Measurements from ENCODE around the gene ATP1A1.

The ATP1A1 gene

DNA sequence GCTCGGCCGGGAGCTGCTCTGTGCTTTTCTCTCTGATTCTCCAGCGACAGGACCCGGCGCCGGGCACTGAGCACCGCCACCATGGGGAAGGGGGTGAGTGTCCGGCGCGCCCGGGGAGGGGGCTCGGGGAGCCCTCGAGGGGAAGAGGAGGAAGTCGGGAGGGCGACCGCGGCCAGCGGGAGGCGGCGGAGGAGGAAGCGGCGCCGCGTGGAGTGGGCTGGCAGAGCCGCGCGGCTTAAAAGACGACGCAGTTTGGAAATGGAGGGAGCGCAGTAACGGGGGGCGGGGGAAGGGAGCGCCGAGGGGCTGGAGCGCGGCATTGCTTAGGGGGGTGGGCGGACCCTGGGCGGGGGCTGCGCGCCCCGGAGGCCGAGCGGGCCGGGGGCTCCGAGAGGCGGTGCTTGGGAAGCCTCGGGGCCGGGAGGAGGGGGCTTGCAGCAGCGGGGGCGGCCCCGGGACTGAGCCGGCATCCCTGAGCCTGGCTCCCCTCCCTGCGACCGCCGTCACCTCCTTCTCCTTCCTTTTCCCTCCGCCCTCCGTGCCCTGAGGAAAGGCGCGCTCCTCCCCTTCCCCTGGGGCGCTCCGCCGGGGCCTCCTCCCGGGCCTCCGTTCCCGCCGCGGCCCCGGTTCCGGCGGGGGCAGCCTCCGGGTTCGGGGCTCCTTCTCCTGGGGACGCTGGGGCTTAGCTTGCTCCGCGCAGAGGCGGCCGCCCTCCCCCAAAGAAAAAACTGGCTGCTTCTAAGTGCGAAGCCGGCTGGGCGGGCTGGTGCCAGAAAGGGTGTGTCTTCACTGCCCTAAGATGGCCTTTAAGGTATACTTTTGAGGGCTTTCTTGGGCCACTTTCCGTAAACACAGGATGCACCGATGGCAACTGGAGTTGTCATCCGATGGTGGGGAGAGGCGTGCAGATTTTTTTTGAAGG is 648 bp downstream of the ATP1A1 start:
- DNase-seq = peak in 1 of 2 experiments; percentile 7

DNA sequence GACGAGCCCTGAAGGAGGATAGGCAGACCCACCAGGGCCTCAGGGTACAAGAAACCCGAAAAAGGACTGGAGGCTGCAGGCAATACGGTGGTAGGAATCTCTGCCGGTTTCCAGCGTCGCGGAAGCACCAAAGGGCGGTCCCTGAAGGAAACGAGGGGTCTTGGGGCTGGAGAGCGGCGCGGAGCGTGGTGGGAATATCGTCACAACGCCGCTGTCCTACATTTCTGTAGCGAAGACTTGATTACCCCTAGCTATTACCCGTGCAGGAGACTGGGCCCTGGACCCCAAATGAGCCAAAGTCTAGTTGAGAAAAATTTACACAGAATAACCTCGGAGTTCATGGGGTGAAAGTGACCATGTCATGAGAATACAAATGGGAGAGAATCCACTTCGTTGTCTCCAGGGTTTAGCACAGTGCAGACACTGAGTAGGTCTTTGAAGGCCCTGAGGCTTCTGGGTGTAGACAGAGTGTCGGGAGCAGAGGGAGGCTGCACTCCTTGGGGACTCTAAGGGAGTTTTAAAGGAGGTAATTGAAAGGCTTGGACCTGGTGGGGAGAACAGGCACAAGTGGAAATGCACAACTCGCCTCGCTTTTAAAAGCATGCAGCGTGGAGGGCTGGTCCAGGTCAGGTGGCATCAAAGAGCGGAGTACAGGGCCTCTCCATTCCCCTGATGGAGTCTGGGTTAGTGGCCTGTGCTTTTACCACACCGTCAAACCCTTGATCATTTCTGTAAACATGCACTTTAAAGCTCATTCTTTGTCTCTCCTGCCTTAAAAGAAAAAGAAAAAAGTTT is 1.5 kb downstream of the ATP1A1 start:
- peak in 1 of 2 experiments; percentile 7 for DNase-seq

DNA sequence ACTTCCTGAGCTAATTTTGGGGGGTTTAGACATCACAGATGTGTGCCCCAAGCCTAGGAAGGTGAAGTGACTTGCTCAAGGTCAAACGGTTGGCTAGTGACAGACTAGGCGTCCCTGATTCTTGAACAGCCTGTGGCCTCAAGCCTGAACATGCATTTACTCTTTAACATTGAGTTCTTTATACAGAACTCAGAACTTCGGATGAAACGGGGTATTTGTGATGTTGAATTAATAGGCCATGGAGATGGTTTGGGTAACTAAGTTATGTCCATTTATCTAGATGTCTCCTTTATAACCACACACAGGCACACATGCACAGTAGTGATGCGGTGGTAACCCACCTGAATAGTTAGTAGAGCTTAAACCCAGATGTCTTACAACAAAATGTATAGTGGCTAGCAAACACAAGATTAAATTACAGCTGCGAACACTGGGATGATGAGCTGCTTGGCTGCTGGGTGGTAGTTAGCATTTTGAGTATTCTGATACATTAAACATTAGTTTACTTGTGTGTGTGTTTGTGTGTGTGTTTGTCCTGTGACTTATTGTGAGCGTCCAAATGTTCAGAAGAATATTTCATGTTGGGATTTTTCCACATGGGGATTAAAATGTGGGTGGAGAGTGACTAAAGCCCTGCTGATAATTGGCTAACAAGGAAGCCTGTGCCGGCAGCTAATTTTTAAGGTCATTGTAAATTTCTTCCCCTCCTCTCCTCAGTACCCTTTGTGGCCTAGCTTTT is 2.3 kb downstream of the ATP1A1 start:
- no peak for DNase-seq

DNA sequence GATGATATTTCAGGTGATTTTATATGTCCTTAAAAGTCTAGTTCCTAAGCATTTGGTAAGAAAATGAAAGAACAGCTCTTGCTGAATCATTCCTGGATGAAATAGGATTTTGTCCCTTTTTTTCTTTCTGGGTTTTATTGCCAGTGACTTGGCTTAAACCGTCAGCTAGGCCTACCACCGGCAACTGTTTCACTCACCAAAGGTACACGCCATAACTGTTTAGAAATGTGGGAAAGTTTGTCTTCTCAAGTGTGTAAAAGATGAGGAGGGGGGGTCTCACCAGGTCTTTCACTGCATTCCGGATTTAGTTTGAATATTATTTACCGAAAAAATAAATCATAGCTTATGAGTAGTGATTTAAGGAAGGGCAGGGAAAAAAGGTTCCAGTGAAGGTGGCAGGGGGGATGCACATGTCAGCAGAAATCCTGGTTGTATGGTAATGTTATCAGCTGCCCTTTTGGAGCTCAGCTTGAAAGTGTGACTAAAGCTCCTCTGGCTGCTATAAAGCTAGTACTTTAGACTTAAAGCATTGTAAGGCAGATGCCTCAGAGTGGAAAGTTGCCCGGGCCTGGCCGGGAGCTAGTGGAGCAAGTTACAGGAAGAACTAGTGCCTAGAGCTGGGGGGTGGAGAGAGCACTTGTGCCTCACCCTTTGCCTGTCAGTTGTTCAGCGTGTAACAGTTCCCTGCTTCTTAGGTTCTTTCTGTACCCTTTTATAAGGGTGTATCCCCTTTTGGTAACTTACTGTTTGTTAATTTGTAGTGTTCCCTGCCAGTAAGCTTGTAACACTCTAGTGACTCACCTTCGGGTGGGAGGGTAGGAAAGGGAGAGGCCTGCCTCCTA is 3.1 kb downstream of the ATP1A1 start:
- DNase-seq = peak in 1 of 2 experiments; percentile 21

DNA sequence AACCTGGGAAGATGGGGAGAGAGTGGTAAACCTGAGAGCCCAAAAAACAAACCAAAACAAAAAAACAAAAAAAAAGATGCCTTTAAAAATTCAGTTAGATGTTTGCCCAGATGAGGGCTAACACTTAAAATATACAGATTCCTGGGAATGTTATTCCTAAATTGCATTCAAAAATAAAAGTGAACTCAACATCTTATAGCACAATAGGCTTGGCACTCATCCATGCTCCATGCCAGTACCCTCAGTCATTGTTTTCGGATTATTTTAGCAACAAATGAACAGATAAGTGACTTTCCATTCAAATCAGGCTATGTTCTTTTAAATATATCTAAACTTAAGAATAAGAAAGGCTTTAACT is 3.7 kb downstream of the ATP1A1 start:
- DNase-seq = no peak

DNA sequence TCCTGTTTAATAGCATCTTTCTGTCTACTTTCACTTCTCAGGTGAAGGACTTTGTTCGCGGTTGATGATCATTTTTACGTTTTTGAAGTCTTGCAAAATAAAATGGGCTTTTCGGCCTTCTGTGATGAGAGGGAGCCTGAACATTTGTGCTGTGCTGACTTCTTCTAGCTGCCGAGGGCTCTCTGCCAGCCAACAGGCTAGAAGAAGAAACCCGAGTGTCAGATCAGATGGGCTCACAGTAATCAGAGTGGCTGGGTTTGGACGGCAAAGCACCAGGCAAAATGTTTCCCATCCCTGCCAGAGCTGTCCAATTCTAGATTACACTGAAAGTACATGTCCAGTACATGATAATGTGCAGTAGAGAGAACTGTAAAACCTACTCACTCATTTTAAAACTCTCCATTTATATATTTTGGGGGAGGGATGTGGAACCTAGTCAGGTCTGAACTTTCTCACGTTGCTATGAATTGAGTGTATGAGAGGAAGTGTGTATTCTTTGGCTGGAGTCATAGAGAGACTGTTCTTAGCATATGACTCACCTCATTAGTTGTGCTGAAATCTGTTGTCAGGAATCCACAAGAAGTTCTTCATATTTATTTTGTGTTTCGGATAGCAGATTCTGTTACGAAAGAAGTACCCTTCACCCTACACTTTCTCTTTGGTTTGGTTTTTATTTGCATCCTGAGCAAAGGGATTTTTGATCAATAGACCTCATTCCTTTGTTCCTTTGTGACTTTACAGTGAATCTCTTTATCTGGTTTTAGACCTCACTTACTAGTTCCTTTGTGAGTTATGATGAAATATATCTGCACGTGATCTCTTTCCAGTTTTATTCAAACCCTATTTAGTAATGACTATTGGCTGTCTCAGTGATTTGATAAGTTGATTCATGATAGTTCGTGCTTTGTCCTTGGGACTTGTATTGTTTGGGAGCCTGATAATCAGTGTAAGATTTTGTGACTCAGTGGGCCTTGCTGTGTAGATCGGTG is 4.8 kb downstream of the ATP1A1 start:
- DNase-seq = peak in 1 of 2 experiments; percentile 4

DNA sequence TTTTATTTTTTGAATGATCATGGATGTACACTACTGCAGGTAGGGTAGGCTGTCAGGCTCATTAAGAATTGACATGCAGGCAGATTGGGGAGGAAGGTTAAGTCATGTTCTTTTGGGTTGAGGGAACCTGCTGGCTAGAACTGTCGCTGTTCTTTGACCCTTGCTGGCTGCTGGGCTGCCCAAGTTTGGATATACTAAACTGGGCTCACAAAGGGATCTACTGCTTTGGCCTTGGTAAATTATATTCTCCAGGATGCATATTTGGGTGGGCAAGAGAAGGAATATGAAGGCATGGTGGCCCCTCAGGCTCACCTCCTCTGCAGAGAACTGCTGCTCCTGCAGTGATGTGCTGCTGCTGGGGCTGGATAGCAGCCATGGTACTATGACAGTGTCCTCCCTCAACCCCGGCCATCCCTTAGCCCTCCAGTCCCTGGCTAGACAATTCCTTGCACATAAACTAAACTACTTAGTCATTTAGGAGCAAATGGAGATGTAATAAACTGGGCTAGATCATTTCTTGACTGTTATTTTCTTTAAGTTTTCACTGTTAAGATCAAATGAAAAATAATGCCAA is 6.1 kb downstream of the ATP1A1 start:
- no peak for DNase-seq

DNA sequence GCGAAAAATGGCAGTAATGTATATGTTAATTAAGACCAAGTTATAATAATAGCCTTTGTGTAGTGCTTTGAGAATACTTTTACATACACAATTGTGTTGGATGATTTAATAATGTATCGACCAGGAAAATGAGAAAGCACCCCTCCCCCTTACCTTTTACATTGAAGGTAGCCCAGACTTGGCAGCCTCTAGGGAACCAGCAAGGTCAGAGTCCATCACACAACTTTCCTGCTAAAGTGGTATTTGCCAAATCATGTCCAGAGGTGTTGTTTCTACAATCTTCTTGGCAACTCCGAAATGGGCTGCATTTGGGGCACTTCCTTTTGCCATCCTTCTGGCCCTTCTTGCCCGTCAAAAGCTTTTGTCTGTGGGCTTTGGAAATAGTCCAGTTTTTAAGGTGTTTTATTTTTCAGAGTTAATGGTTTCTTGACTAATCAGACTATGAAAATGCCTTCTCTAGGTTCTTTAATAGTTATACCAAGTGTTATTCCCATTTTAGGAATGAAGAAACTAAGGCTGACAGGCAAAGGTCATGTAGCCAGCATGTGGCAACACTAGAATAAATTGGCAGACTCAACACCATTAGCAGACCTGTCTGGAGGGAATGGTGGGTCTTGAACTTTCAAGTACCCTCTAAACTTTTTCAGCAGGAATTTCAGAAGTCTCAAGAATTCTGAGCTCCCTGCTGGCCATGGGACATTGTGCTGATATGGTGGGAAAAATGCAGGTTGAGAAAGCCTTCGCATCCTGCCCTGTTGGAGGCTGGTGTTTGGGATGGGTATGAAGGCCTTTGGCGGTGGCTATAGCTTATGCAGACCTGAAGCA is 6.8 kb downstream of the ATP1A1 start:
- no peak for DNase-seq

DNA sequence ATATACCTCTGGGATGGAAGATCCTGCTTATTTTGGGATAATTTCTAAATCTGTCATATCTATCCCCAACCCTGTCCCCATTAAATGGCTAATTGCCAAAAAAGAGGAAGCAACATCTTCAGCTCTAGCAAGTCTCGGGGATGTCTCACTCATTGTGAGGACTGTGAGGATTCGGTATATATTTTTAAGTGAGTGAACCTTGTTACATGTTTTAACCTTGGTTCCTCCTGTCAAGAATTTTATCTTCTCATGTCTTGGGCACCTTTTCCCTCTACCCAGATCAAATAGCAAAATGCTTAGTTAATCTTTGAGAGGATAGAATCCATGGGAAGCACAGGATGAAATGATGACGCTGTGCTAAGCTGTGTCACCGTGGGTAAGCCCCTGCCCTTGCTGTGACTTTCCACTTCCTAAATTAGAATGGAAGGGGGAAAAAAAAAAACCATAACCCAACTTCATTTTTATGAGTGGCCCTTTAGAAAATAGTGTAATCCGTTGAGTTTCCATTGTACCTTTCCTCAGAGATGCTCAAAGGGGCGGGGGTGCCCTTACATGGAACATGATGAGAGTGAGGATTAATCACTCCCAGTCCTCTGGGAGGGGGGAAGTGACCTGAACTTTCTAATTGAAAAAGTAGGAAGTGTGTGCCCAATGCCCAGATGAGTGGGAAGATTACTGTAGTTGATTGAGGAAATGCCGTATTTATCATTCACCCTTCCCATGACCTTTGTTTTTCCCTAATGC is 7.6 kb downstream of the ATP1A1 start:
- DNase-seq = no peak

DNA sequence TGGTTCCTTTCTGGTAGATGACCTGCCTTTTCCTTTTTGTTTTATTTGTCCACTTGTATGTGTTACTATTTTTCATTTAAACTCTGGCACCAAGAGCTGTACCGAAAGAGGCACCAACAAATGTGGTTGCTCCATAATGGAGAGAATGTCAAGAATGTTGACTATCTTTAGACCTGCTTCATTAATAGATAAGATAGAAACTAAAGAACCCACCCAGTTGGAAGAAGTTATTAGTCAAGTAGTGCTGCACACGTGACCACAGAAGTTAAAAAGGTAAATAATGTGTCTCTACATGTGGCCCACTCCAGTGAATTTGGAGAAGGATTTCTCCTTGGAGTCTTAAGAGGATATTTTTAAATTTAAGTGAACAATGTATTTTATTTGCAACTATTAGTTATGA is 9.3 kb downstream of the ATP1A1 start:
- DNase-seq = no peak

DNA sequence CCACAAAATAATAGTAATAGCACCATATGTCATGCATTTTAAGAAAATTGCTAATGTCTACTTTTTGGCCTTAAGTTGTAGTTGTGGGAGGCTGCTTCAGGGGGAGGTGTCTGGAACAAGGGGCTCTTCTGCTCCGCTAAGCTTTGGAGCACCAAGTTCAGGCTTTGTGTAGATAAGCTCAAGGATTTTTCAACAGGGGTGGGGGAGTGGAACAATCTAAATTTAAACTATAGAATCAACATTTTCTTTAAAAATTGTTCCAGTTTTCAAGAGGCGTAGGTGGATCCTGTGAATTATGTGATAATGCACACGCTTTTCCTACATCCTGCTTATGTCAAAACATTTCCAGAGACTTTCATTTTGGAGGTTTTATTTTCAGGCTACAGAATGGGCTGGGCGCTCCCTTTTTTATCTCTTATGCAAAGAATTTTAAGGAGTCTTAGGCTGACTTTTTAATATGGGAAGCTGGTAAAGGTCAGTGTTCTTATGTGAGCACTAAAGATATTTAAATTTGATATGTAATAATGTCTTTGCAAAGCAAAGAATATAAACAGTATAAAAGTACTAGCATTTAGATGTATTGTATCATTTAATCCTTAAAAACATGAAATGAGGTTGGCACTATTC is 9.9 kb downstream of the ATP1A1 start:
- no peak for DNase-seq

DNA sequence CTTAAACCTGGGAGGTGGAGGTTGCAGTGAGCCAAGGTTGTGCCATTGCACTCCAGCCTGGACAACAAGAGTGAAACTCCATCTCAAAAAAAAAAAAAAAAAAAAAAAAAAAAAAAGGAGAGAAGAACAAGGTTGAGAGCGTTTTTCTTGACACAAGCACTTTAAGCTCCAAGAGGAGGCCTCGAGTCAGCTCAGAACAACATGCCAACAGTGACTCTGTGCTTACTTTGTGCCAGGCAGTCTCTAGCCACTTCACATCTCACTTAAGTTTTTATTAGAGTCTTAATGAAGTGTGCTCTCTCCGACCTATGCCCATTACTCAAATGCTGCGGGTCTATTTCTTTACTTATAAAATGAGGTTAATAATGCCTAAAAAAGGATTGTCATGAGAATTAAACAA is 13.0 kb downstream of the ATP1A1 start:
- DNase-seq = no peak

DNA sequence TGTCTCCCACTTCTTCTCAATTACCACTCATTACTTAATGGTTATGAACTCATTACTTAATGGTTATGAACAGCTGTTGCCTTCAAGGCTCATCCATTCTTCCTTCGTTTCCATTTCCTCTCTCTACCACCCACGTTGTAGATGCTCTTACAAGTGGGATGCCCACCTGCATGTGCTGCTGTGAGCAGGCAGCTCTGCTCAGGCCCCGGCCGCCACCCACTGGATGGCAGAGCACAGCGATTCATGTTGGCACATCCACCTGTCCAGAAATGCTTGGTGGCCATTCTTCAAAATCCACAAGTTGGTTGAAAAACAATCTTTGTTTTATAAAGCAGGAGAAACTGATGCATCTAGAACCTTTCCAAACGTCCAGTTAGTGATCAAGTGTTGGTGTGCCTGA is 14.5 kb downstream of the ATP1A1 start:
- no peak for DNase-seq

DNA sequence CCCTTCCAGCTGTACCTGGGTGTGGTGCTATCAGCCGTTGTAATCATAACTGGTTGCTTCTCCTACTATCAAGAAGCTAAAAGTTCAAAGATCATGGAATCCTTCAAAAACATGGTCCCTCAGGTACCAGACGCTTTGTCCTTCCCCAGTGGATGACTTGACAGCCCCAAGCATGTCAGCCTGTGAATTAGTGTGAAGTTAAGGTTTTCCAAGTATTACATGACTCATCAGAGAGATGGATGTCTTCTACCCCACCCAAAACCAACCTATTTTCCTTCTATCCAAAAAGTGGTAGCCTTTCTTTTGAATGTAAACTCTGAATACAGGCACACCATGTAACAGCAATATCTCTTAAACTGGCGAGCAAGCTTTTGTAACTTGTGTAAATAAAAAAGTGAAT is 15.1 kb downstream of the ATP1A1 start:
- no peak for DNase-seq

DNA sequence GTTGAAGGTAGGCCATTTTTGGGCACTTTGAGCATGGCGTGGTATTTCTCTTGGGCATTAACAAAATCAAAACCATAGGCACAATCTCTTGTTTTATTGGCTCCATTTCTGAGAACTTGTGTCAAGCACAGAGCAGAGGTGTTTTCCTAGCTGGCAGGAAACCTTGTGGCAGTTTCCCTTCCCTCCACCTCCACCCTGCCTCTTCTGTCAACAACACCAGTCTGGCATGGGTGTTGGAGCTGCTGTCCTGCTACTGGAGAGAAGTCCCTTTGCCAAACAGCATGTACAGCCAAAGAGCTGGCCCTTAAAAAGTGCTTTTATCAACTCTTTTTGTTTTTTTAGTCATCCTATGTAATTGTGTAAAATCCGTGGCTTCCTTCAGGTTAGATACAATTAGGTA is 16.0 kb downstream of the ATP1A1 start:
- DNase-seq = no peak

DNA sequence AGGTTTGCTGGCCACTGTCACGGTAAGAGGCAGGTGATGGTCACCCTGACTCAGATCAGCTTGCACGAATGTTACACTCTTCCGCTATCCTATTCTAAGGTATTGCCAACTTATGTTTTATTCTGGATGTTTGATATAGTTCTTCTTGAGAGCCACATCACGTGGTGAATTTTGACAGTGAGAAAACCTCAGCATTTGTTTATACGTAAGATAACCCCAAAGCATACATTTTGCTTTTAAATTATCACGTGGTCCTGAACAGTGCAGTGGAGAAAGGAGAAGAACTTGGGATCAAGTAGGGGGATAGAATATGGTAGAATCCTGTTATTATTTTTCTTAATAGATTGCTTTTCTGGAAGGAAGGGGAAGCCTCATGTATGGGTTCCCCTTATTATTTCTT is 16.6 kb downstream of the ATP1A1 start:
- DNase-seq = no peak

DNA sequence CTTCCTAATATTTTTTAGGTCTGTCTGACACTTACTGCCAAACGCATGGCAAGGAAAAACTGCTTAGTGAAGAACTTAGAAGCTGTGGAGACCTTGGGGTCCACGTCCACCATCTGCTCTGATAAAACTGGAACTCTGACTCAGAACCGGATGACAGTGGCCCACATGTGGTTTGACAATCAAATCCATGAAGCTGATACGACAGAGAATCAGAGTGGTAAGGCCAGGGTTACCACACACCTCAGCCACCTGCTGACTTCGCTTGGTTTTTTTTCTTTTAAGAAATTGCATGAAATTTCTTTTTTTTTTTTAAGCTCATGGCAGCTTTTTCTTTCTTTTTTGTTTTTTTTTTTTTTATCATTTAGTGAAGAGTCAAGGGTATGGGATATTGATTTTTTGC is 17.2 kb downstream of the ATP1A1 start:
- DNase-seq = no peak

DNA sequence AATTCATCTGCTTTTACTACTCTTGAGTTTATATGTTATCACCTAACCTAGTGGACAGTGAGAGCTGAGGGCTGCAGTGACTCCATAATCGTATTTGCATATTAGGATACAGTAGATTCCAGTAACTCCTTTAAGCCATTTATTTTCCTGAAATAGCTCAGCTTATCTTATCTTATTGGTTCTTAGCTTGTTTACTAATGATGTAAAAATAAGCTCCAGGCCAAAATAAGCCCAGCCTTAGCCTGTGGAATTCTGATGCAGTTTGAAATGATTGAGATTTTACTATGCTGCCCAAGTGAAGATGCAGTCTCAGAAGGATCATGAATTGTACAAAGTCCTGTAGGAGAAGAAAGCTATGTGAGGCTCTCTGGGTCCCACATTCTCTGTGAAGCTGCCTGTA is 18.1 kb downstream of the ATP1A1 start:
- no peak for DNase-seq

Measured in SHP77 (cell line).